K562 treated with DMSO at 1 percent for 12 hours (cell line): Measurements from ENCODE around the gene CDCA3. TPM values are rescaled to one million over a fixed set of nuclear protein-coding genes. Genes with fewer than 3 reads are reported as not detected.

Source experiments
- total RNA-seq: library from RNA; unstranded; fragments of 300-600 nt; gene quantifications from 2 replicates; pipeline ENCODE4 v1.2.3, GENCODE V29; 2022; ENCODE audit not compliant: insufficient read depth

The CDCA3 gene
- 32.5 and 43.7 TPM in 2 replicates for total RNA-seq

DNA sequence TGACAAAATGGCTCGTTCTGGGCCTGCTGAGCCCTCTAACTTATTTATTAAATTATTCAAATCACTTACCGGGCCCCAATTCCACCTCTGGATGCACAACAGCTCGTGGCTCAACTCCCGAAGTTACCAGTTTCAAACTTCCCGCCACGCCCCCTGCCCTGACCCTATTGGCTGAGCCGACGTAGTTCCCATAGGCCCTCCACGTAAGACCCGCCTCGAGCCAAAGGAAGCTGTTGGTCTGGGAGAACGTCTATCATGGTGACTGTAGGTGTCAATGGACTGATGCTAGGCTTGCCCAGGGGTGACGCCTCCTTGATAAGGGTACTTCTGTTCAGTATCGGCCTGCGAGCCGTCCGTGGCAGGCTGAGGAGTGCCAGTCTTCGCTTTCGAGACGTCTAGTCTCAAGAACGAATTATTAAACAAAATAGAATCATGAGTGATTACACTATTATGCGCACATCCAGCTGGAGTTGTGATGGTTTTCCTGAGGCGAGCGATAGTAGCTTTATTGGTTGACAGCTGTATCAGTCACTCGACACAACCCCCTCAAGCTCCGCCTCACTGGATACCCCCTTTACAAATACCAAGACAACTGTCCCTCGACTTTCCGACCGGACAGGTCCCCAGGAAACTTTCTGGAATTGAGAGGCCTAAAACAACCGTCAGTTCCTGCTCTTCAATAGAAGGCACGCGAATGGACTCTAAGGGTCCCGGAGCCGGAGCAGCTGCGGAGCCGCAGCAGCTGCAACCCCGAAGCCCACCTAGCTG lies at the start of gene CDCA3:
Gene CDCA3 (minus strand): TSS at position 134 of the 768 bp plus-strand sequence. CDS start 334 bp downstream, outside the sequence.

GRCh38 chr12:6873094-6874014 lies 22.3 kb upstream of the CDCA3 start, which contains the start of gene SPSB2:
Gene SPSB2 (minus strand): TSS chr12:6873303. CDS start chr12:6872901, 402 bp downstream.

DNA sequence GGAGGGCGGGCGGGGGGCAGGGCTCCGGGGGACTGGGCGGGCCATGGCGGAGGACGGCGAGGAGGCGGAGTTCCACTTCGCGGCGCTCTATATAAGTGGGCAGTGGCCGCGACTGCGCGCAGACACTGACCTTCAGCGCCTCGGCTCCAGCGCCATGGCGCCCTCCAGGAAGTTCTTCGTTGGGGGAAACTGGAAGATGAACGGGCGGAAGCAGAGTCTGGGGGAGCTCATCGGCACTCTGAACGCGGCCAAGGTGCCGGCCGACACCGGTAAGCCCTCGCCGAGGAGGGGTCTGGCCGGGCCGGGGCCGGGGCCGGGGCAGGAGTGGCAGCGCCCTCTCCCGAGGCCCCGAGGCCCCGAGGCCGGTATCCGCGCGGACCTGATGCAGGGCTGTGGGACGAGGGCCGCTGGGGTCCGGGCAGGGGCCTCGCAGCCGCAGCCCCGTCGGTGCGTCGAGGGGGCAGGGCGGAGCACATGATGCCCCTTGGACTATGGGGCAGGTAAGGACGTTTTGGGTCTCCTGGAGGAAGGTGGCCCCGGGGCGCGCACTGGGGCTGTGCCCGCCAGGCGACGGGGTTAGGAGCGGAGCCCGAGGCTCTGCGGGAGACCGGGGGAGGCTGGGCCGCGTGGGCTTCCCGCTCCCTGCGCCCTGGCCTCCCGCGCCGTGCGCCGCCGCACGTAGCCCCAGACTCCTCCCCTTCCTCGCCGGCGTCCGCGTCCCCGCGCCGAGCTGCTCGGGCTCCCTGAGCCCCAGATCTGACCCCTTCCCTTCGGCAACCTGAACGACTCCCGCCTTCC lies 16.5 kb upstream of the CDCA3 start, which contains the start of gene TPI1:
Gene TPI1 (plus strand): TSS at position 119 of the 798 bp plus-strand sequence. CDS start 36 bp downstream, at position 155.

GRCh38 chr12:6851921-6852650 lies 1.0 kb upstream of the CDCA3 start, which contains the start of gene USP5:
Gene USP5 (plus strand): TSS chr12:6852150. CDS start chr12:6852180, 30 bp downstream.

GRCh38 chr12:6840761-6841515 lies 10.1 kb downstream of the CDCA3 start, which contains the start of gene GNB3:
Gene GNB3 (plus strand): TSS chr12:6840925. CDS start chr12:6841288, 363 bp downstream.

DNA sequence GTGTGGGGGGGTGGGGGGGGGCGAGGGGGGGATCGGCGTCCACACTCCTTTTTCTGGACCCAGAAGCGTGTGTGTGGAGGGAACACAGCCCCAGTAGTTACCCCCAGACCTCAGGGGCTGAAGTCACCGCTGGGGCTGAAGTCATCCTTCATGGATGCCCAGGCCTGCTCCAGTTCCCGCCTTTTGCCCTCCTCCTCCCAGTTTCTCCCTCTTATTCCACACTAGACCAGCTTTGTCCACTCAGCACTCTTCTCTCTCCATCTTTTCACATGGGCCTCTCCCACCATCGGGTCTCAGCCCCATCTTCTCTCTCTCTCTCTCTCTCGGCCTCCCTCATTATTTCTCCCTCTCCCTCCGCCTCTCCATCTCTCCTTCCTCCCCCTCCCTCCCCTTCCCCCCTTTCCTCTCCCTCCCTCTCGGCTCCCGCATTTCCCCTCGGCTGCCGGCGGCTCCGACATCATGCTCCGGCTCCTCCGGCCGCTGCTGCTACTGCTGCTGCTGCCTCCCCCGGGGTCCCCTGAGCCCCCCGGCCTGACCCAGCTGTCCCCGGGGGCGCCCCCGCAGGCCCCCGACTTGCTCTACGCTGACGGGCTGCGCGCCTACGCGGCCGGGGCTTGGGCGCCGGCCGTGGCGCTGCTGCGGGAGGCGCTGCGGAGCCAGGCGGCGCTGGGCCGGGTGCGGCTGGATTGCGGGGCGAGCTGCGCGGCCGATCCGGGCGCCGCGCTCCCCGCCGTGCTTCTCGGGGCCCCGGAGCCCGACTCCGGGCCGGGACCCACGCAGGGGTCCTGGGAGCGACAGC lies 22.9 kb downstream of the CDCA3 start, which contains the start of gene P3H3:
Gene P3H3 (plus strand): TSS at position 426 of the 799 bp plus-strand sequence. CDS start 34 bp downstream, at position 460.

DNA sequence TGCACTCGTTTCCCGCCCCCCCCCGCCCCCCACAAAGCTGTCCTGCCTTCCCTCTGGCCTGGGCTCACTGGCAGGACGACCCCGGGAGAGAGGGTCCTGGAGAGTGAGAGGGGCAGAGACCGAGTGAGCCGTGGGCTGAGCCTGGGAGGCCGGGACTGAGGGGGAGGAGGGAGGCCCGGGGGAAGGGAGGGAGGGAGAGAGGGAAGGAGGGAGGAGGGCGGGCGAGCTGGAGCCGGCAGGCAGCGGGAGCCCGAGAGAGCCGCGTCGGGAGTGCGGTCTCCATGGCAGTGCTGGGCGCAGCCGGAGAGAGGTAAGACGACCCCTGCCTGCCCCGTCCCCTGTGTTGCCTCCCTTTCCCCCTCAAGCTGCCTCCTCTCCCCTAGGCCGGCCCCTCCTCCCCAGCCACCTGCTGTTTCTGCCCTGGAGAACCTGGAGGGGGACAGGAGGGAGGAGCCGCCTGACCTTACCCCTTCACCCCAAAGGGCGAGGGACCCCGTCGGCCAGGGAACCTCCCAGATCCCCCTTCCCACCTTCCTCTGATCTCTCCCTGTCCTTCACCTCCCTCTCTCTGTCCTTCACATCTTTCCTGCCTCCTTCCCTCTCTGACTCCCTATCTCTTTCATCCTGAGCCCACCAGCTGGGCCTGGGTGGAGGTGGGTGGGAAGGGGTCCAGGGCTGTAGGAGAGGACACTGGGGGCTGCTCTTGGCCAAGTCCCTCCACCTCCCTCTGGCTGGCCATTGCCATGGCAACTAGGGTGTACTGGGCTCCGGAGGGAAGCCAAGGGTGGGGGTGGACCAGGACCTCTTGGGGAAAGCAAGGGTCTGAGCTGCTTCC lies 29.3 kb downstream of the CDCA3 start, which contains the start of gene GPR162:
Gene GPR162 (plus strand): TSS at position 231 of the 835 bp plus-strand sequence. CDS start 2,078 bp downstream, outside the sequence.

Other genes starting within 250 kb of the CDCA3 start
- 176 and 289 TPM in 2 replicates for gene CHD4, start 243.9 kb downstream of the CDCA3 start, total RNA-seq
- 4.9 and 11.5 TPM in 2 replicates for gene LPAR5, start 215.3 kb downstream of the CDCA3 start, total RNA-seq
- gene ACRBP, start 203.9 kb downstream of the CDCA3 start, total RNA-seq = 4.4 and 7.7 TPM in 2 replicates
- 22.3 and 34.4 TPM in 2 replicates for gene ING4, start 188.2 kb downstream of the CDCA3 start, total RNA-seq
- gene ZNF384, start 161.9 kb downstream of the CDCA3 start, total RNA-seq = 7.5 and 38.1 TPM in 2 replicates
- gene PIANP, start 150.5 kb downstream of the CDCA3 start, total RNA-seq = not detected in 2 replicates
- 21.1 and 32.5 TPM in 2 replicates for gene COPS7A, start 127.2 kb downstream of the CDCA3 start, total RNA-seq
- gene MLF2, start 98.1 kb downstream of the CDCA3 start, total RNA-seq = 133 and 149 TPM in 2 replicates
- gene PTMS, start 84.9 kb downstream of the CDCA3 start, total RNA-seq = 336 and 424 TPM in 2 replicates
- 0.92 and 1.6 TPM in 2 replicates for gene LAG3, start 78.8 kb downstream of the CDCA3 start, total RNA-seq
- 0.70 TPM in 1 of 2 replicates, not detected in the other for gene CD4, start 61.8 kb downstream of the CDCA3 start, total RNA-seq
- gene GPR162, start 29.5 kb downstream of the CDCA3 start, total RNA-seq = 2.0 and 3.7 TPM in 2 replicates
- gene P3H3, start 22.9 kb downstream of the CDCA3 start, total RNA-seq = 17.7 and 18.5 TPM in 2 replicates
- gene GNB3, start 10.4 kb downstream of the CDCA3 start, total RNA-seq = 3.0 and 3.1 TPM in 2 replicates
- gene USP5, start 864 bp upstream of the CDCA3 start, total RNA-seq = 45.6 and 61.5 TPM in 2 replicates
- 410 and 515 TPM in 2 replicates for gene TPI1, start 16.2 kb upstream of the CDCA3 start, total RNA-seq
- 5.4 and 6.6 TPM in 2 replicates for gene SPSB2, start 22.0 kb upstream of the CDCA3 start, total RNA-seq
- 4.7 and 13.1 TPM in 2 replicates for gene LRRC23, start 53.5 kb upstream of the CDCA3 start, total RNA-seq
- gene ENO2, start 63.3 kb upstream of the CDCA3 start, total RNA-seq = 29.5 and 40.4 TPM in 2 replicates
- 15.3 and 39.8 TPM in 2 replicates for gene ATN1, start 76.7 kb upstream of the CDCA3 start, total RNA-seq
- not detected in 2 replicates for gene RNU7-1, start 92.5 kb upstream of the CDCA3 start, total RNA-seq
- 403 and 716 TPM in 2 replicates for gene C12orf57, start 92.7 kb upstream of the CDCA3 start, total RNA-seq
- gene PTPN6, start 100.1 kb upstream of the CDCA3 start, total RNA-seq = 8.0 and 8.3 TPM in 2 replicates
- gene PHB2, start 119.4 kb upstream of the CDCA3 start, total RNA-seq = 261 and 278 TPM in 2 replicates
- 14.9 and 18.5 TPM in 2 replicates for gene EMG1, start 119.6 kb upstream of the CDCA3 start, total RNA-seq
- 13.6 and 38.4 TPM in 2 replicates for gene LPCAT3, start 167.2 kb upstream of the CDCA3 start, total RNA-seq
- gene C1S, start 209.4 kb upstream of the CDCA3 start, total RNA-seq = 2.8 TPM in 1 of 2 replicates, not detected in the other
- gene C1R, start 241.2 kb upstream of the CDCA3 start, total RNA-seq = 2.8 and 5.8 TPM in 2 replicates